NB4 (cell line): ENCODE results near the gene BIRC6.

Experiments used
- DNase-seq: peaks from one replicate; pipeline ENCODE4 v3.0.0; 2010; ENCODE audit warnings: low read depth
- H3K4me3 ChIP-seq: one replicate; pipeline ENCODE4 v1.5.1; 2011; ENCODE audit warnings: mild to moderate bottlenecking, low read depth, low read length, moderate library complexity
- MYC ChIP-seq: IDR thresholded peaks from 2 replicates; pipeline ENCODE4 v1.6.1; 2011; ENCODE audit warnings: low read depth, low read length
- POLR2A ChIP-seq: IDR thresholded peaks from 2 replicates; pipeline ENCODE4 v1.6.1; 2011; ENCODE audit warnings: mild to moderate bottlenecking; ENCODE audit not compliant: insufficient read length; ENCODE audit errors: extremely low read depth
- TF ChIP-seq, protein P1 (sequence below): IDR thresholded peaks from 2 replicates; pipeline ENCODE4 v1.6.1; 2011; ENCODE audit warnings: low read depth, low read length
- TF ChIP-seq, protein P2 (sequence below): IDR thresholded peaks from one replicate; pipeline ENCODE4 v1.5.1; 2012; ENCODE audit warnings: low read depth, low read length

The BIRC6 gene

DNA sequence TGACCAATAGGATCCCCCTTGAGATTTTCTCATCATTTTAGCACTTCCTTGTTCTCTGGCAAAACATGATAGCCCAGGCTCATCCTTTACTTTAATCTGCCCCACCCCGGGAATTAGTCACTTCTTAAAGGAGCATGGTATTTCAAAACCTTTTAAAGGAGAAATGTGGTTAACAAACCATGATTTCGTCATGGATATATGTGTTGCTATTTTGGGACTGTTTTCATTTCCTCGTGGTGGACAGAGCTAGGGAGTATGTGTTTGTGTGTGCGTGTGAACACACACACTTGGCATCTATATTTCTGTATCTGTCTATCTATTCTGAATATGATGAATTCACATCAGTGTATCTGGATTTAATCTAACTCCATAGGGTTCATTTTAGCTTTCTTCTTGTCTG is 128.1 kb downstream of the BIRC6 start:
- peak; percentile 94 for DNase-seq
- no peak overlapping the region for H3K4me3 ChIP-seq
- TF ChIP-seq, protein P1, sequence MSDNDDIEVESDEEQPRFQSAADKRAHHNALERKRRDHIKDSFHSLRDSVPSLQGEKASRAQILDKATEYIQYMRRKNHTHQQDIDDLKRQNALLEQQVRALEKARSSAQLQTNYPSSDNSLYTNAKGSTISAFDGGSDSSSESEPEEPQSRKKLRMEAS = peak; percentile 81
- TF ChIP-seq MYC (peak; percentile 81), POLR2A (no peak)

DNA sequence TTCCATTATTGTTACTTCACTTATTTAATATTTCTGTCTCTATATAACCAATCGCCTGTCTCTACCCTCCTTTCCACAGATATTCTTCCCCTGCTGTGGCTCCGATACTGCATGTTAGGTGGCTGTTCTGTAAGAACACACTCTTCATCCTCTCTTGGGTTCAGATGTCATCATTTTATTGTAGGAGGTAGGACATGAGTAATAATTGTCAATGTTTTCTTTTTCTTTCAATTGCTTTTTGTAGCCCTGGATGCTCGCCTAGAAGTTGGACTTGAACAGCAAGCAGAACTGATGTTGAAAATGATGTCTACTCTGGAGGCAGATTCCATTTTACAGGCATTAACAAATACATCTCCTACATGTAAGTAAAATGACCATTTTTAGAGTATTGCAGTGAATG is 128.6 kb downstream of the BIRC6 start:
- TF ChIP-seq, protein P1 = no peak
- TF ChIP-seq, protein P2, sequence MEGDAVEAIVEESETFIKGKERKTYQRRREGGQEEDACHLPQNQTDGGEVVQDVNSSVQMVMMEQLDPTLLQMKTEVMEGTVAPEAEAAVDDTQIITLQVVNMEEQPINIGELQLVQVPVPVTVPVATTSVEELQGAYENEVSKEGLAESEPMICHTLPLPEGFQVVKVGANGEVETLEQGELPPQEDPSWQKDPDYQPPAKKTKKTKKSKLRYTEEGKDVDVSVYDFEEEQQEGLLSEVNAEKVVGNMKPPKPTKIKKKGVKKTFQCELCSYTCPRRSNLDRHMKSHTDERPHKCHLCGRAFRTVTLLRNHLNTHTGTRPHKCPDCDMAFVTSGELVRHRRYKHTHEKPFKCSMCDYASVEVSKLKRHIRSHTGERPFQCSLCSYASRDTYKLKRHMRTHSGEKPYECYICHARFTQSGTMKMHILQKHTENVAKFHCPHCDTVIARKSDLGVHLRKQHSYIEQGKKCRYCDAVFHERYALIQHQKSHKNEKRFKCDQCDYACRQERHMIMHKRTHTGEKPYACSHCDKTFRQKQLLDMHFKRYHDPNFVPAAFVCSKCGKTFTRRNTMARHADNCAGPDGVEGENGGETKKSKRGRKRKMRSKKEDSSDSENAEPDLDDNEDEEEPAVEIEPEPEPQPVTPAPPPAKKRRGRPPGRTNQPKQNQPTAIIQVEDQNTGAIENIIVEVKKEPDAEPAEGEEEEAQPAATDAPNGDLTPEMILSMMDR = no peak
- TF ChIP-seq POLR2A = no peak
- TF ChIP-seq MYC = no peak
- H3K4me3 ChIP-seq = no peak overlapping the region
- DNase-seq = no peak

DNA sequence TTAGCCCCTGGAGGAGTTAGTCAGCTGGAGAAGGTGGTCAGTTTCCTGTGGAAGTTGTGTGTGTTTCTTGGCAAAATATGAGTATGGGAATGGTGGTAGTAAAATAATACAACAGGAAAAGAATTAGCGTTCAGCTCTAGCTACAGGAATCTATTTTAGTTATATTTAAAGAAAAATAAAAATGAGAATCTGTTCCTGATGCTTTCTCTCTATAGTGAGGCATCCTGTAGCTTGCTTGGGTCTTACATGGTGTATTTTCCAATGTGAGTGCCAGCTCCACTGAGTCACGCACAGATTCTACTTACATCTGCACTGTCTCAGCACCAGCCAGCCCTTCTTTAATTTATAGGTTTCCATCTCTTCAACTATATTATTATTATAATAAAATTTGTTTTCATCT is 132.2 kb downstream of the BIRC6 start:
- DNase-seq = no peak
- TF ChIP-seq, protein P1 = no peak
- TF ChIP-seq POLR2A (no peak), MYC (no peak)
- TF ChIP-seq, protein P2 = no peak
- no peak overlapping the region for H3K4me3 ChIP-seq

DNA sequence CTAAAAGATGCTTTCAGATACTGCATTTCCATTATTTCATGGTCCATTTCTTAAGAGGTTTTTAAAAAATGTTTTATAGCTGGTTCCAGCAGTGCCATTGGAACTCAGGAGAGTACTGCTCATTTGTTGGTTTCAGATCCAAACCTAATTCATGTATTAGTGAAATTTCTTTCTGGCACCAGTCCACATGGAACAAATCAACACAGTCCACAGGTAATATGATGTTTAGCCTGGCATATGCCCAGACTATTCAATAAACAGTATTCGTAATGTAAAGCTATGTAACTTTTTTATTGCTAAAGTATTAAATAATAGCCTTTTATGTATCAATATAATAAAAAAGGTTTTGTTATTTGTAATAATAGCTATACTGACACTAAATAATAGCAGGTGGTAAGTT is 134.5 kb downstream of the BIRC6 start:
- no peak overlapping the region for H3K4me3 ChIP-seq
- DNase-seq = no peak
- no peak for TF ChIP-seq MYC
- no peak for TF ChIP-seq POLR2A
- TF ChIP-seq, protein P1 = no peak
- TF ChIP-seq, protein P2 = no peak

DNA sequence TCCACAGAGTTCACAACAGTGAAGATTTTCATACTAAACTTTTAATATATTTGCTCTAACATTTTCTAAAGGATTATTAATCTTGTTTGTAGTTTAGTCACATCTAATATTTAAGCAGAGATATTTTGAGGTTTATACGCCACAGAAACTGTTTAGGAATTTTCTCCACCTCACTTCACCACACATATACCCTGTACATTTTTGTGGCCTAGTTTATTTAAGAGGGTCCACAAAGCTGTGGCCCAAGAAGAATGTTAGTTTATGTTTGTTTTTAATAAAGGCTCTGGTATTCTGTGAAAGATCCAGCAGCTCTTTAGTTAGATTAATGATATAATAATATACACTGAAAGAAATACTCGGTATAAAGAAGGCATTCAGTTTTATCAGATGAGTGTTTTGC is 138.3 kb downstream of the BIRC6 start:
- TF ChIP-seq, protein P1 = no peak
- TF ChIP-seq POLR2A = no peak
- TF ChIP-seq, protein P2 = no peak
- TF ChIP-seq MYC = no peak
- no peak for DNase-seq
- H3K4me3 ChIP-seq = no peak overlapping the region

DNA sequence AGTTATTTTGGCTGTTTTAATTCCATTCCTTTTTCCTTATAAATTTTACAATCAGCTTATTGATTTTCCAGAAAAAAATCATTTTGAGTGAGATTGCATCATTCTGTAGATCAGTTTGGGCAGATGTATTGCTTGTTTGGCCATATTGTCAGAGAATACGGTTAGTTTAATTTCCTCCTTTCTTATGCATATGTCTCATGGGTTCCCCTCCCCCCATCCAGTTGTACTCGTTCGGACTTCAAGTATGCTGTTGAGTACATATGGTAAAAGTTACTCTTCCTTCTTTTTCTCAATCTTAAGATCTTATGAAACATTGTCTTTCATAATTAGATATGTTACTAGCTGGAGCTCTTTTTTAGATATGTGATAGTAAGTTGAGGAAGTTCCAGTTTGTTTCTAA is 139.8 kb downstream of the BIRC6 start:
- no peak overlapping the region for H3K4me3 ChIP-seq
- DNase-seq = peak; percentile 58
- TF ChIP-seq POLR2A (no peak), MYC (no peak)
- TF ChIP-seq, protein P1 = no peak
- TF ChIP-seq, protein P2 = no peak
